SU-DHL-6 (cell line): ENCODE measurements around the gene TENM4.

ENCODE experiments used
- H2AFZ ChIP-seq: fragments of 200-600 bp; sonication (generic); 2 replicates; pipeline ENCODE4 v1.6.1; 2014; ENCODE audit warnings: low read depth, mild to moderate bottlenecking, moderate library complexity, mixed read lengths, antibody characterized with exemption, low read length; ENCODE audit not compliant: severe bottlenecking
- H3F3A ChIP-seq: fragments of 200-600 bp; shearing (Covaris generic); 2 replicates; pipeline ENCODE4 v1.6.0; 2016; ENCODE audit warnings: antibody characterized with exemption, mild to moderate bottlenecking; ENCODE audit not compliant: insufficient read depth
- H3K27ac ChIP-seq: fragments of 200-600 bp; sonication (generic); 2 replicates; pipeline ENCODE4 v1.5.1; 2016; ENCODE audit warnings: low read depth, mild to moderate bottlenecking, low read length, moderate library complexity, mixed read lengths
- H3K27me3 ChIP-seq: fragments of 200-600 bp; sonication (generic), shearing (Covaris generic); 2 replicates; pipeline ENCODE4 v1.6.0; 2014; ENCODE audit warnings: mild to moderate bottlenecking, low read length
- H3K36me3 ChIP-seq: fragments of 200-600 bp; sonication (generic); 2 replicates; pipeline ENCODE4 v1.6.1; 2014; ENCODE audit warnings: mild to moderate bottlenecking, low read length, mixed read lengths
- H3K4me2 ChIP-seq: fragments of 300-600, 200-600 bp; shearing (Covaris generic), sonication (generic); 2 replicates; pipeline ENCODE4 v1.6.0; 2014; ENCODE audit warnings: low read length, low read depth, mild to moderate bottlenecking; ENCODE audit not compliant: poor library complexity, severe bottlenecking
- H3K4me3 ChIP-seq: fragments of 200-600 bp; sonication (generic); 2 replicates; pipeline ENCODE4 v1.5.1; 2014; ENCODE audit warnings: antibody characterized with exemption, low read length, mild to moderate bottlenecking, mixed read lengths; ENCODE audit not compliant: insufficient read depth, poor library complexity, severe bottlenecking
- H3K79me2 ChIP-seq: fragments of 200-600 bp; sonication (generic); 2 replicates; pipeline ENCODE4 v1.6.1; 2014; ENCODE audit warnings: mild to moderate bottlenecking, low read length, moderate library complexity; ENCODE audit not compliant: insufficient read depth
- H3K9ac ChIP-seq: fragments of 200-600 bp; sonication (generic); 2 replicates; pipeline ENCODE4 v1.7.0; 2014; ENCODE audit warnings: mild to moderate bottlenecking, low read length
- H3K9me2 ChIP-seq: fragments of 200-600 bp; sonication (generic); replicated peaks from 2 replicates; pipeline ENCODE4 v1.6.1; 2014; ENCODE audit warnings: low read length; ENCODE audit not compliant: insufficient read depth
- H3K9me3 ChIP-seq: fragments of 200-600 bp; sonication (generic); 2 replicates; pipeline ENCODE4 v1.6.1; 2014; ENCODE audit warnings: low read length, mixed read lengths; ENCODE audit not compliant: insufficient read depth
- H4K20me1 ChIP-seq: fragments of 200-600 bp; sonication (generic); 2 replicates; pipeline ENCODE4 v1.6.1; 2014; ENCODE audit warnings: low read depth, mild to moderate bottlenecking, antibody characterized with exemption, low read length, moderate library complexity, mixed read lengths
- EZH2phosphoT487 ChIP-seq: fragments of 200-600 bp; sonication (generic), shearing (Covaris generic); conservative IDR thresholded peaks from 2 replicates; pipeline ENCODE4 v1.6.1; 2018; ENCODE audit warnings: mild to moderate bottlenecking, antibody characterized with exemption, low read length, moderate library complexity, mixed read lengths
- TF ChIP-seq, protein P1 (sequence below): fragments of 200-600 bp; sonication (generic); IDR thresholded peaks from one replicate; pipeline ENCODE4 v1.5.1; 2017; ENCODE audit warnings: antibody characterized with exemption, mild to moderate bottlenecking, low read length, moderate library complexity; ENCODE audit not compliant: insufficient read depth, poor library complexity, severe bottlenecking

TENM4 gene

DNA sequence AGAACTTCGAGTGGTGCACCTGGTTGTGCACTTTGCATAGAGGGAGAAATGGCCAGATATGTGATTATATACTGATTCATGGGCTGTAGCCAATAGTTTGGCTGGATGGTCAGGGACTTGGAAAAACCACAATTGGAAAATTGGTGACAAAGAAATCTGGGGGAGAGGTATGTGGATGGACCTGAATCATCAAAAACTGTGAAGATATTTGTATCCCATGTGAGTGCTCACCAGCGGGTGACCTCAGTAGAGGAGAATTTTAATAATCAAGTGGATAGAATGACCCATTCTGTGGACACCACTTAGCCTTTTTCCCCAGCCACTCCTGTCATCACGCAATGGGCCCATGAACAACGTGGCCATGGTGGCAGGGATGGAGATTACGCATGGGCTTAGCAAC lies 818.2 kb downstream of the TENM4 start:
- TF ChIP-seq, protein P1, sequence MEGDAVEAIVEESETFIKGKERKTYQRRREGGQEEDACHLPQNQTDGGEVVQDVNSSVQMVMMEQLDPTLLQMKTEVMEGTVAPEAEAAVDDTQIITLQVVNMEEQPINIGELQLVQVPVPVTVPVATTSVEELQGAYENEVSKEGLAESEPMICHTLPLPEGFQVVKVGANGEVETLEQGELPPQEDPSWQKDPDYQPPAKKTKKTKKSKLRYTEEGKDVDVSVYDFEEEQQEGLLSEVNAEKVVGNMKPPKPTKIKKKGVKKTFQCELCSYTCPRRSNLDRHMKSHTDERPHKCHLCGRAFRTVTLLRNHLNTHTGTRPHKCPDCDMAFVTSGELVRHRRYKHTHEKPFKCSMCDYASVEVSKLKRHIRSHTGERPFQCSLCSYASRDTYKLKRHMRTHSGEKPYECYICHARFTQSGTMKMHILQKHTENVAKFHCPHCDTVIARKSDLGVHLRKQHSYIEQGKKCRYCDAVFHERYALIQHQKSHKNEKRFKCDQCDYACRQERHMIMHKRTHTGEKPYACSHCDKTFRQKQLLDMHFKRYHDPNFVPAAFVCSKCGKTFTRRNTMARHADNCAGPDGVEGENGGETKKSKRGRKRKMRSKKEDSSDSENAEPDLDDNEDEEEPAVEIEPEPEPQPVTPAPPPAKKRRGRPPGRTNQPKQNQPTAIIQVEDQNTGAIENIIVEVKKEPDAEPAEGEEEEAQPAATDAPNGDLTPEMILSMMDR = no peak
- TF ChIP-seq EZH2phosphoT487 = no peak
- H3F3A ChIP-seq = no peaks in the 10 kb centered on the region
- no peaks in the 10 kb centered on the region for H3K9me3 ChIP-seq
- no peaks in the 10 kb centered on the region for H3K9me2 ChIP-seq
- H3K36me3 ChIP-seq = no peaks in the 10 kb centered on the region
- H3K27me3 ChIP-seq = no peaks in the 10 kb centered on the region
- no peak overlapping the region for H3K4me3 ChIP-seq
- no peaks in the 10 kb centered on the region for H4K20me1 ChIP-seq
- no peaks in the 10 kb centered on the region for H3K79me2 ChIP-seq
- H2AFZ ChIP-seq = no peak overlapping the region
- no peak overlapping the region for H3K9ac ChIP-seq
- H3K27ac ChIP-seq = no peak overlapping the region
- H3K4me2 ChIP-seq = no peak overlapping the region

DNA sequence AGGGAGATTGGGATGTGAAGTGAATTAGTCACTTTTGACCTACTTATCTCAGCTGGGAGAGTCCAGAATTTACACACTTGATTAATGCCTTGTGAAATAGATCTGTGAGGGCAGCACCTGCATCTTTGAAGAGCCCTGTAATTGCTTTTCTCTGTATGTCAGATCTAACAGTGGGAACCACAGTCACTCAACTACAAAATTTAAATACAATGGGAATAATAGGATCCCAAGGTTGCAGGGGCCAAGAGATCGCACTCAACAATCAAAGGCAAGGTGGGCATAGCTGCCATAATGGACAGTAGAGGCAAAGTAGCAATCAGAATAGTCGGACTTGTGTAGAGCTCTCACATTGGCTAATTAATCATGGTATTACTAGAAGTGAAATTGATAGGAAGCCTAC lies 820.7 kb downstream of the TENM4 start:
- H3K9me3 ChIP-seq = no peaks in the 10 kb centered on the region
- H3K36me3 ChIP-seq = no peaks in the 10 kb centered on the region
- H3K27ac ChIP-seq = no peak overlapping the region
- H3K27me3 ChIP-seq = no peaks in the 10 kb centered on the region
- no peak overlapping the region for H3K9ac ChIP-seq
- H3K9me2 ChIP-seq = no peaks in the 10 kb centered on the region
- H3F3A ChIP-seq = no peaks in the 10 kb centered on the region
- no peaks in the 10 kb centered on the region for H4K20me1 ChIP-seq
- no peak overlapping the region for H3K4me3 ChIP-seq
- H3K79me2 ChIP-seq = no peaks in the 10 kb centered on the region
- H3K4me2 ChIP-seq = no peak overlapping the region
- TF ChIP-seq, protein P1 = no peak
- TF ChIP-seq EZH2phosphoT487 = no peak
- no peak overlapping the region for H2AFZ ChIP-seq

DNA sequence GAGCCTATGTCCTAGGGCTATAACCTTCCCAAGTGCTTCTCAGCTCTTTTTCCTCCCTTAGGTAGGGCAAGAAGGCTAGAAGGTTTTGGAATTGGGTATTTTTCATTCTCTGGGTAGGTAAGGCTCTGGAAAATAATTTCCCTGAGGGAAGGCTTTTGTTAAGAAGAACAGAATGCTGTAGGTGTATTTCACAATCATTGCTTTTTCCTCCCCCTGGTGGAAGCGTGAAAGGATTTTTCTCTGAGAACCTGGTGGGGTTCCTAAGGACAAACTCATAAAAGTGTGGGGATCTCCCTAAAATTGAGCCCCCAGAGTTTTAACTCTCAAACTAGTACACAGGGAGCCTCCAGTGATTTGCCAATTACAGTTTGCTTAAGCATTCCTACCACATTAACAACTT lies 825.1 kb downstream of the TENM4 start:
- Histone ChIP-seq H3K36me3 (no peaks in the 10 kb centered on the region), H3K9me2 (no peaks in the 10 kb centered on the region), H3K4me3 (no peak overlapping the region), H3K9ac (no peak overlapping the region), H3K9me3 (no peaks in the 10 kb centered on the region), H4K20me1 (no peaks in the 10 kb centered on the region), H3K27me3 (no peaks in the 10 kb centered on the region), H3K4me2 (no peak overlapping the region), H3K79me2 (no peaks in the 10 kb centered on the region), H3F3A (no peaks in the 10 kb centered on the region), H3K27ac (no peak overlapping the region), H2AFZ (no peak overlapping the region)
- no peak for TF ChIP-seq EZH2phosphoT487
- TF ChIP-seq, protein P1 = no peak
